PC-9 (cell line): ENCODE measurements around the gene HTR4.

Experiments used
- CTCF ChIP-seq: fragments of 200-600 bp; sonication (generic); conservative IDR thresholded peaks from 2 replicates; pipeline ENCODE4 v1.6.1; 2017; ENCODE audit warnings: mixed run types, antibody characterized with exemption, mild to moderate bottlenecking, moderate library complexity
- EZH2 ChIP-seq: fragments of 200-600 bp; sonication (generic); IDR thresholded peaks from 2 replicates; pipeline ENCODE4 v1.8.0; 2017; ENCODE audit warnings: antibody characterized with exemption, low read depth

- no peak for TF ChIP-seq EZH2
- no peak for TF ChIP-seq CTCF
Measured at GRCh38 chr5:148455185-148455584, 199.1 kb downstream of the HTR4 start.
